GM12891 (cell line): ENCODE results near the gene CD99.

Experiments
- PAX5 ChIP-seq: IDR thresholded peaks from 2 replicates; pipeline ENCODE4 v1.6.1; 2011; ENCODE audit warnings: low read length, moderate library complexity, mild to moderate bottlenecking; ENCODE audit not compliant: insufficient read depth, severe bottlenecking
- POLR2A ChIP-seq: IDR thresholded peaks from 2 replicates; pipeline ENCODE4 v1.6.1; 2011; ENCODE audit warnings: low read depth, low read length, control low read depth
- POLR2AphosphoS5 ChIP-seq: IDR thresholded peaks from 2 replicates; pipeline ENCODE4 v1.6.1; 2011; ENCODE audit warnings: low read depth, low read length, control low read depth
- POU2F2 ChIP-seq: IDR thresholded peaks from 2 replicates; pipeline ENCODE4 v1.6.1; 2011; ENCODE audit warnings: low read depth, mild to moderate bottlenecking, control low read depth, low read length, moderate library complexity
- SPI1 ChIP-seq: IDR thresholded peaks from 2 replicates; pipeline ENCODE4 v1.6.1; 2011; ENCODE audit warnings: low read depth, low read length, control low read depth
- TAF1 ChIP-seq: IDR thresholded peaks from 2 replicates; pipeline ENCODE4 v1.6.1; 2011; ENCODE audit warnings: low read depth, low read length, control low read depth

DNA sequence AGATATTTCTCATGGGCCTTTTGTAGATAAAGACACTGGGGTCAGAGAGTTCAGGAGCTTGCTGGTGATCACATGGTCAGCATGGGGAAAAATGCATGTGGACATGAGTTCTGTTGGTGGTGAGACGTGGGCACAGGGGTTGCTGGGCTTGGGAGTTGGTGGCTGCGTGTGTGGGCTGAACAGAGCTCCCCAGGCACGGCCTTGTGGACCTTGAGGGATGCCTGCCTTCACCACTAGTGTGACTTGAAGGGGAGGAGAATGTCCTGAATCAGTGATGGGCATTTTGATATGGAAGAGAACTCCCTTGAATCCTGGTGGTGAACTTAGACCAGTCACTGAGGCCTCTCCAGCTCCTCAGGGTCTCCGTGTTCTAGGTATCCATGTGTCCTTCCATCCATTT lies 8.9 kb downstream of the CD99 start:
- TF ChIP-seq SPI1: no peak
- TF ChIP-seq POLR2A: no peak
- no peak for TF ChIP-seq POLR2AphosphoS5
- no peak for TF ChIP-seq PAX5
- TF ChIP-seq TAF1: no peak
- no peak for TF ChIP-seq POU2F2
